Omental fat pad (tissue), 4 donors: ENCODE data around the gene EP400. TPM values are rescaled to one million over a fixed set of nuclear protein-coding genes. Genes with fewer than 3 reads are reported as not detected.

Experiments used
- ATAC-seq: fragments of 150-250 bp; one replicate; pipeline ENCODE4 v1.9.1; 2016; ENCODE audit warnings: mild to moderate bottlenecking, moderate library complexity; ENCODE audit not compliant: low FRiP score
- DNase-seq: peaks from one replicate; pipeline ENCODE4 v3.0.0-alpha.2; 2019; ENCODE audit warnings: low spot score
- total RNA-seq, 4 donors: library from RNA; depleted of rRNA; stranded (reverse); fragments of >200 nt; gene quantifications; one replicate each; pipeline ENCODE4 v1.1.0, GENCODE V29; 2016
- TF ChIP-seq, protein P1 (sequence below), 3 donors: fragments of 450-650 bp; IDR thresholded peaks; one replicate each; pipeline ENCODE4 v1.5.1; 2016 to 2017; ENCODE audit warnings: antibody characterized with exemption in 3 of 3, mild to moderate bottlenecking in 3 of 3, moderate library complexity in 2 of 3

EP400 gene
- total RNA-seq, 4 donors from 2014 or later, result 16.1 to 34.2 (median 24.7) TPM

DNA sequence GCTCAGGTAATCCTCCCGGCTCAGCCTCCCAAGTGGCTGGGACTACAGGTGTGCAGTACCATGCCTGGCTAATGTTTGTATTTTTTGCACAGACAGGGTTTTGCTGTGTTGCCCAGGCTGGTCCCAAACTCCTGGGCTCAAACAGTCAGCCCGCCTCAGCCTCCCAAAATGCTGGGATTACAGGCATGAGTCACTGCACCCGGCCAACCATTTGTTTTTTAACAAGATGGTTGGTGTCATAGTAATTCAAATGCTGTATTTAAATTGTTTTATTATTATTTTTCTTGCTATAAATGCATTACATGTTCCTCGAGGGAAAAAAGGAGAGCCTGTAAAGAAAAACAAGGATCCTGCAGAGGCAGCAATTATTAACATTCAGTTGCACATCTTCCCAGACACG is 83.9 kb downstream of the EP400 start:
- TF ChIP-seq, protein P1, sequence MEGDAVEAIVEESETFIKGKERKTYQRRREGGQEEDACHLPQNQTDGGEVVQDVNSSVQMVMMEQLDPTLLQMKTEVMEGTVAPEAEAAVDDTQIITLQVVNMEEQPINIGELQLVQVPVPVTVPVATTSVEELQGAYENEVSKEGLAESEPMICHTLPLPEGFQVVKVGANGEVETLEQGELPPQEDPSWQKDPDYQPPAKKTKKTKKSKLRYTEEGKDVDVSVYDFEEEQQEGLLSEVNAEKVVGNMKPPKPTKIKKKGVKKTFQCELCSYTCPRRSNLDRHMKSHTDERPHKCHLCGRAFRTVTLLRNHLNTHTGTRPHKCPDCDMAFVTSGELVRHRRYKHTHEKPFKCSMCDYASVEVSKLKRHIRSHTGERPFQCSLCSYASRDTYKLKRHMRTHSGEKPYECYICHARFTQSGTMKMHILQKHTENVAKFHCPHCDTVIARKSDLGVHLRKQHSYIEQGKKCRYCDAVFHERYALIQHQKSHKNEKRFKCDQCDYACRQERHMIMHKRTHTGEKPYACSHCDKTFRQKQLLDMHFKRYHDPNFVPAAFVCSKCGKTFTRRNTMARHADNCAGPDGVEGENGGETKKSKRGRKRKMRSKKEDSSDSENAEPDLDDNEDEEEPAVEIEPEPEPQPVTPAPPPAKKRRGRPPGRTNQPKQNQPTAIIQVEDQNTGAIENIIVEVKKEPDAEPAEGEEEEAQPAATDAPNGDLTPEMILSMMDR (IDR thresholded peaks at IDR 0.05), result no peak
- ATAC-seq, result no peak
- DNase-seq, result no peak

DNA sequence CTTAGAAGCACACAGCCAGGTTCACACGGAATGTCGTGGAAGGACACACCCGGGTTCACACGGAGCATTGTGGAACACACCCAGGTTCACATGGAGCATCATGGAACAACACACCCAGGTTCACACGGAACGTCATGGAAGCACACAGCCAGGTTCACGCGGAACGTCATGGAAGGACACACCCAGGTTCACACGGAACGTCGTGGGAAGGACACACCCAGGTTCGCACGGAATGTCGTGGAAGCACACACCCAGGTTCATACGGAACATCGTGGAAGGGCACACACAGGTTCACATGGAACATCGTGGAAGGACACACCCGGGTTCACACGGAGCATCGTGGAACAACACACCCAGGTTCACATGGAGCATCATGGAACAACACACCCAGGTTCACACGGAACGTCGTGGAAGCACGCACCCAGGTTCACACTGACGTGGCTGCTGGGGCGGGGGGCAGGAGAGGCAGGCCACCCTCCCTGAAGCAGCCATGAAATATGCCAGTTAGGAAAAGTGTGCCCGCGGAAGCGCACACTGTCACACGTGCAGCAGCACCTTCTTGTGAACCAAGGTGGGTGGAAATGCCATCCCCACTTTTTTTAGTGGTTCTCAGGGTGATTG is 86.4 kb downstream of the EP400 start:
- ATAC-seq, result no peak
- TF ChIP-seq, protein P1 (IDR thresholded peaks at IDR 0.05), result no peak
- no peak for DNase-seq

DNA sequence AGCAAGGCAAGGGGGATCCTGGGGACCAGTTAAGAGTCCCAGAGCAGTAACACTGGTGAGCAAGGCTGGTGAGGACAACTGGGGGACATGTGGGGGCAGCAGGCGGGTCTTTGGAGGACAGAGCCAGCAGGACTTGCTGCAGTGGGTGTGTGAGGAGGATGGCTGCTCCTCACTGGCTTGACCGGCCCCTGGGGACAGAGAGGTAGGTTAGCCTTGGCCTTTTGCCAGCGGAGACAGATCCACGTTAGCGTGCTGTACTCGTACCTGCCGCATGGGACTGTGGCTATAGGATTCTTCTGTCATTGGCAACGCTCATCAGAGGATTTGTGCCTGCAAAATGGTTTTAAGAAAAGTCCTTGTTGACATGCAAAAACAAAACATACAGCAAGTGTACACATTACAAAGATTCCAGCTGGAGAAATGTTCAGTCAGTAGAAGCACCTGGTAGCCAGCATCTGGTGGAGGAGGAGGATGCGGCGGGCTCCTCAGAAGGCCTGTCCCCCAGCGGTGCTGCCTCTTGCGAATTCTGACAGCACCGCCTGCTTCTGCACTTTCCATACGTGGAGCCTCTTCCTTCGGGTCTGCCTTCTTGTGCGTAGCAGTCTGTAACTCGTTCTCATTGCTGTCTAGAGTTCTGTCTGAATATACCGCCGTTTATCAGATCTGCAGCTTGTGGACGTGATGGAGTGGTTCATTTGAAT is 91.3 kb downstream of the EP400 start:
- TF ChIP-seq, protein P1 (IDR thresholded peaks at IDR 0.05), result no peak
- no peak for DNase-seq
- ATAC-seq, result no peak

DNA sequence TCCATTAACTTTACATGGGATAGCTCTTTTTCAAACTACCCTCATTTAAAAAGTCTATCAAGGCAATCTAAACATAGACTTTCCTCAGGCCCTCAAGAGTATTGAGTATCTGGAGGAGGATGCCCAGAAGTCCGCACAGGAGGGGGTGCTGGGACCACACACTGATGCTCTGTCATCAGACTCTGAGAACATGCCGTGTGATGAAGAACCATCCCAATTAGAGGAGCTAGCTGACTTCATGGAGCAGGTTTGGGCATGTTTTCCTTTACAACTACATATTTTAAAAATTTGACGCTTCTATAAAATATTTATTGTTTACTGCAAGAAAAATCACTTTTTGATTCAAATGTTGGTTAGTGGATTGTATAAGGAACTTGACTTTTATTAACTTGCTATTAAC is 93.5 kb downstream of the EP400 start:
- ATAC-seq (no peak), DNase-seq (no peak)
- TF ChIP-seq, protein P1 (IDR thresholded peaks at IDR 0.05), result no peak

DNA sequence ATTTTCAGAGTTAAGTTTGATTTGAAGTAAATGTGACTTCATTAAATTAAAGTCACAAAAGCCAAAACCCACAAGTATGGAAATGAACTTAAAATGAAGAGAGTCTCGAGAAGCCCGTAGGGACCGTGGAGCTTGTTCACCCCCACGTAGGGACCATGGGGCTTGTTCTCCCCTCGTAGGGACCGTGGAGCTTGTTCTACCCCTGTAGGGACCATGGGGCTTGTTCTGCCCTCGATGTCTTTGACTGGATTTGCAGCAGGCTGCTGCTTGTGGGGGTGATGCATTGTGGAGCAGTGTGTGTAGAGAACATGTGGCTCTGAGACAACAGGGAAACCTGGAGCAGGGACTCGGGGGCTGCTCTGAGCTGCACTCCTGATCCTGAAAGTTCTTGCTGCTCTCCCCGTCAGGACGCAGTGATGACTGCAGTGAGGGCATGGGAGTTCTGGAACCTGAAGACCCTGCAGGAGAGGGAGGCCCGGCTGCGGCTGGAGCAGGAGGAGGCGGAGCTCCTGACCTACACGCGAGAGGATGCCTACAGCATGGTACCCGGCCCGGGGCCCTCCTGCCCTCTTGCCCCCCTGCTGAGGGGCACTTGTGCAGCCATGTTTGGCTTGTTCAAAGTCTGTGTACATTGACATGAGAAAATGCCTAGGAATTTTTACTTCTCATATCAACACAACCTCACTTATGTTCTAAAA is 94.2 kb downstream of the EP400 start:
- TF ChIP-seq, protein P1 (IDR thresholded peaks at IDR 0.05), result no peak
- DNase-seq (no peak), ATAC-seq (no peak)

DNA sequence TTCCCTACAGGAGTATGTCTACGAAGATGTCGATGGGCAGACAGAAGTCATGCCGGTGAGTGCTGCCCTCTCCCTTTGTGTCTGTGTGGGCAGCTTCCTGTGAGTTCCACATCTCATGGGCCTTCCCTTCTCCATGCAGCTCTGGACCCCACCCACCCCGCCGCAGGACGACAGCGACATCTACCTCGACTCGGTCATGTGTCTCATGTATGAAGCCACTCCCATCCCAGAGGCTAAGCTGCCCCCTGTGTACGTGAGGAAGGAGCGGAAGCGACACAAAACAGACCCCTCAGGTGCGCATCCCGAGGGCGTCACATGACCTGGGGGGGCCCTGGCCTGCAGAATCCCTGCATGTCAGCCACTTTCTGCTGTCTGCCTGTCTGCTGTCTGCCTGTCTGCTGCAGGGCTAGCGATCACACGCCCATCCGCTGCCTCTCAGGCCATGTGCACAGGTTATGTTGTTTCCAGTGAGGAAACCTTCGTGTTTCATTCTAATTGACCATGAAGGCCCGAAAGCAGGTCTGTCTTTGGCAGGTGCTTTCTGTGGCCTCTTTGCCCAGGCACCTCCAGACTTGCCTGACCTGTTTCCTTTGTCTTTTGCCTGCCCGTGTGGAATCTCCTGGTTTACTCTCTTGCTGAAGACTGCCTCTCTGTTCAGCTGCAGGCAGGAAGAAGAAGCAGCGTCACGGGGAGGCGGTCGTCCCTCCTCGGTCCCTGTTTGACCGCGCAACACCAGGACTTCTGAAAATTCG is 95.1 kb downstream of the EP400 start:
- ATAC-seq (no peak), DNase-seq (no peak)
- TF ChIP-seq, protein P1 (IDR thresholded peaks at IDR 0.05), result no peak
